Stomach smooth muscle (tissue), 2 donors: ENCODE measurements around the gene EVI5.
"Not testable (repeated sequence)": the region's sequence is repeated elsewhere in the genome, so short reads cannot be mapped to it uniquely, and the experiment has no call there.

Experiments used
- H3K27ac ChIP-seq: one replicate; pipeline ENCODE4 v1.7.0; 2013; ENCODE audit warnings: mild to moderate bottlenecking, low read length, inconsistent platforms
- H3K27me3 ChIP-seq, 2 donors: one replicate each; pipeline ENCODE4 v1.7.0; 2013; ENCODE audit warnings: low read length in 2 of 2; ENCODE audit not compliant: insufficient read depth in 2 of 2, control insufficient read depth in 1 of 2
- H3K36me3 ChIP-seq, 2 donors: one replicate each; pipeline ENCODE4 v1.7.0; 2013; ENCODE audit warnings: low read length in 2 of 2; ENCODE audit not compliant: control insufficient read depth in 2 of 2, insufficient read depth in 2 of 2
- H3K4me1 ChIP-seq: one replicate; pipeline ENCODE4 v1.7.0; 2013; ENCODE audit warnings: low read length; ENCODE audit not compliant: control insufficient read depth, insufficient read depth
- H3K4me3 ChIP-seq, 2 donors: one replicate each; pipeline ENCODE4 v1.7.0; 2013; ENCODE audit warnings: low read length in 2 of 2
- H3K9ac ChIP-seq, 2 donors: one replicate each; pipeline ENCODE4 v1.7.0; 2013; ENCODE audit warnings: low read length in 2 of 2, mild to moderate bottlenecking in 1 of 2
- H3K9me3 ChIP-seq, 2 donors: one replicate each; pipeline ENCODE4 v1.7.0; 2013; ENCODE audit warnings: low read length in 2 of 2; ENCODE audit not compliant: control insufficient read depth in 2 of 2
- donor health status: healthy.
- donor health status: Pancreatic carcinoma.

EVI5 gene

GRCh38 chr1:92792340-92792782, 7.5 kb upstream of the EVI5 start:
- Histone ChIP-seq H3K27ac (no peak overlapping the region), H3K9me3 (peaks cover 0 to 2% of the 10 kb centered on the region in 2 donors), H3K9ac (no peak overlapping the region), H3K4me1 (no peaks in the 10 kb centered on the region), H3K27me3 (no peaks in the 10 kb centered on the region), H3K4me3 (no peak overlapping the region), H3K36me3 (no peaks in the 10 kb centered on the region)

- H3K4me1 ChIP-seq, result no peaks in the 10 kb centered on the region
- H3K9me3 ChIP-seq, result peaks cover 0 to 2% of the 10 kb centered on the region in 2 donors
- no peak overlapping the region for H3K4me3 ChIP-seq
- no peaks in the 10 kb centered on the region for H3K36me3 ChIP-seq
- no peak overlapping the region for H3K9ac ChIP-seq
- H3K27me3 ChIP-seq, result no peaks in the 10 kb centered on the region
- no peak overlapping the region for H3K27ac ChIP-seq
Observed at GRCh38 chr1:92791487-92792066, 6.7 kb upstream of the EVI5 start.

- no peak overlapping the region for H3K27ac ChIP-seq
- H3K4me1 ChIP-seq, result no peaks in the 10 kb centered on the region
- H3K9me3 ChIP-seq, result peaks cover 0 to 2% of the 10 kb centered on the region in 2 donors
- H3K4me3 ChIP-seq, result no peak overlapping the region
- H3K9ac ChIP-seq, result no peak overlapping the region
- H3K36me3 ChIP-seq, result no peaks in the 10 kb centered on the region
- H3K27me3 ChIP-seq, result no peaks in the 10 kb centered on the region
Observed at GRCh38 chr1:92790867-92791266, 6.0 kb upstream of the EVI5 start.

- no peaks in the 10 kb centered on the region for H3K4me1 ChIP-seq
- no peaks in the 10 kb centered on the region for H3K36me3 ChIP-seq
- no peak overlapping the region for H3K27ac ChIP-seq
- no peak overlapping the region for H3K4me3 ChIP-seq
- H3K27me3 ChIP-seq, result no peaks in the 10 kb centered on the region
- H3K9ac ChIP-seq, result no peak overlapping the region
- peaks cover 0 to 2% of the 10 kb centered on the region in 2 donors for H3K9me3 ChIP-seq
Observed at GRCh38 chr1:92790081-92790480, 5.2 kb upstream of the EVI5 start.

GRCh38 chr1:92786111-92786901, 1.4 kb upstream of the EVI5 start:
- H3K27me3 ChIP-seq, result no peaks in the 10 kb centered on the region
- no peaks in the 10 kb centered on the region for H3K36me3 ChIP-seq
- no peak overlapping the region for H3K27ac ChIP-seq
- H3K9ac ChIP-seq, result no peak overlapping the region
- H3K4me3 ChIP-seq, result no peak overlapping the region
- H3K9me3 ChIP-seq, result no peaks in the 10 kb centered on the region
- peaks cover 4% of the 10 kb centered on the region for H3K4me1 ChIP-seq

GRCh38 chr1:92784021-92784638, 778 bp downstream of the EVI5 start:
- Histone ChIP-seq H3K4me1 (peaks cover 4% of the 10 kb centered on the region), H3K9ac (peak overlapping the region; percentile 58 to 61), H3K9me3 (no peaks in the 10 kb centered on the region), H3K27me3 (no peaks in the 10 kb centered on the region), H3K27ac (peak overlapping the region; percentile 95), H3K4me3 (peak overlapping the region; percentile 89), H3K36me3 (no peaks in the 10 kb centered on the region)

- Histone ChIP-seq H3K9ac (peak overlapping the region; percentile 58 to 61), H3K27ac (peak overlapping the region; percentile 95)
Observed at GRCh38 chr1:92783550-92783949, 1.4 kb downstream of the EVI5 start.

GRCh38 chr1:92778376-92778775, 6.5 kb downstream of the EVI5 start:
- peaks cover 4% of the 10 kb centered on the region for H3K4me1 ChIP-seq
- no peaks in the 10 kb centered on the region for H3K27me3 ChIP-seq
- H3K36me3 ChIP-seq, result no peaks in the 10 kb centered on the region
- no peak overlapping the region for H3K9ac ChIP-seq
- no peak overlapping the region for H3K27ac ChIP-seq
- H3K4me3 ChIP-seq, result no peak overlapping the region
- H3K9me3 ChIP-seq, result no peaks in the 10 kb centered on the region

More at GRCh38 chr1:92783550-92783949, 1.4 kb downstream of the EVI5 start:
- H3K36me3 ChIP-seq, H3K9me3 ChIP-seq, H3K4me1 ChIP-seq, H3K27me3 ChIP-seq: not testable (repeated sequence)
- peak overlapping the region; percentile 89 for H3K4me3 ChIP-seq

GRCh38 chr1:92774407-92774806, 10.5 kb downstream of the EVI5 start:
- Histone ChIP-seq H3K4me1 (no peaks in the 10 kb centered on the region), H3K9me3 (no peaks in the 10 kb centered on the region), H3K27me3 (no peaks in the 10 kb centered on the region), H3K36me3 (no peaks in the 10 kb centered on the region), H3K4me3 (no peak overlapping the region), H3K27ac (no peak overlapping the region), H3K9ac (no peak overlapping the region)

- not testable (repeated sequence) for H3K27ac ChIP-seq
Observed at GRCh38 chr1:92773749-92774148, 11.2 kb downstream of the EVI5 start.

GRCh38 chr1:92769856-92770255, 15.1 kb downstream of the EVI5 start:
- Histone ChIP-seq H3K27me3 (no peaks in the 10 kb centered on the region), H3K36me3 (no peaks in the 10 kb centered on the region), H3K9me3 (no peaks in the 10 kb centered on the region), H3K4me3 (no peak overlapping the region), H3K4me1 (no peaks in the 10 kb centered on the region), H3K27ac (no peak overlapping the region), H3K9ac (no peak overlapping the region)

More at GRCh38 chr1:92773749-92774148, 11.2 kb downstream of the EVI5 start:
- not testable (repeated sequence) for H3K36me3 ChIP-seq, H3K4me3 ChIP-seq, H3K4me1 ChIP-seq, H3K27me3 ChIP-seq, H3K9me3 ChIP-seq, H3K9ac ChIP-seq
